Trophoblast cell (in vitro differentiated cells and primary cell): ENCODE measurements around the gene HIKESHI.
A peak's percentile ranks its signal among the peaks of the same experiment; 100 is the strongest.
"Not testable (repeated sequence)": the region's sequence is repeated elsewhere in the genome, so short reads cannot be mapped to it uniquely, and the experiment has no call there.

ENCODE experiments used
- DNase-seq, 2 donors: peaks; one replicate each; pipeline ENCODE4 v3.0.0-alpha.2; 2016
- H2AFZ ChIP-seq: 2 replicates; pipeline ENCODE4 v1.6.1; 2013; ENCODE audit warnings: low read length, moderate library complexity, mild to moderate bottlenecking; ENCODE audit not compliant: insufficient read depth, poor library complexity
- H2AK5ac ChIP-seq: 2 replicates; pipeline ENCODE4 v1.6.1; 2013; ENCODE audit warnings: mild to moderate bottlenecking, low read length
- H2BK120ac ChIP-seq: 2 replicates; pipeline ENCODE4 v1.6.1; 2013; ENCODE audit warnings: low read length, mild to moderate bottlenecking, moderate library complexity; ENCODE audit not compliant: insufficient read depth, poor library complexity
- H2BK12ac ChIP-seq: 2 replicates; pipeline ENCODE4 v1.6.1; 2013; ENCODE audit warnings: mild to moderate bottlenecking, low read length, moderate library complexity
- H2BK5ac ChIP-seq: 2 replicates; pipeline ENCODE4 v1.6.1; 2013; ENCODE audit warnings: low read length, low read depth, moderate library complexity, mild to moderate bottlenecking; ENCODE audit not compliant: poor library complexity
- H3K14ac ChIP-seq: 2 replicates; pipeline ENCODE4 v1.6.1; 2013; ENCODE audit warnings: mild to moderate bottlenecking, low read length
- H3K18ac ChIP-seq: 2 replicates; pipeline ENCODE4 v1.6.1; 2013; ENCODE audit warnings: mild to moderate bottlenecking, low read length
- H3K23ac ChIP-seq: 2 replicates; pipeline ENCODE4 v1.6.1; 2013; ENCODE audit warnings: low read length
- H3K27ac ChIP-seq: 2 replicates; pipeline ENCODE4 v1.5.1; 2013; ENCODE audit warnings: low read depth, mild to moderate bottlenecking, inconsistent platforms, low read length, moderate library complexity
- H3K27me3 ChIP-seq: 2 replicates; pipeline ENCODE4 v1.6.1; 2013; ENCODE audit warnings: inconsistent platforms, mild to moderate bottlenecking, low read length, moderate library complexity; ENCODE audit not compliant: insufficient read depth
- H3K36me3 ChIP-seq, 2 experiments: 1 replicate in 1 of 2; 2 replicates in 1 of 2; pipeline ENCODE4 v1.6.1; 2013; ENCODE audit warnings: low read length in 2 of 2, mild to moderate bottlenecking in 2 of 2, moderate library complexity in 1 of 2; ENCODE audit not compliant: insufficient read depth in 2 of 2, control insufficient read depth in 1 of 2
- H3K4ac ChIP-seq: 2 replicates; pipeline ENCODE4 v1.6.1; 2013; ENCODE audit warnings: low read depth, mild to moderate bottlenecking, low read length, moderate library complexity
- H3K4me1 ChIP-seq, 2 experiments: 1 replicate in 1 of 2; 2 replicates in 1 of 2; pipeline ENCODE4 v1.6.1; 2013; ENCODE audit warnings: low read length in 2 of 2, mild to moderate bottlenecking in 2 of 2, moderate library complexity in 1 of 2; ENCODE audit not compliant: insufficient read depth in 2 of 2, control insufficient read depth in 1 of 2
- H3K4me2 ChIP-seq: 2 replicates; pipeline ENCODE4 v1.6.1; 2013; ENCODE audit warnings: inconsistent platforms, mild to moderate bottlenecking, low read length, moderate library complexity
- H3K4me3 ChIP-seq: 2 replicates; pipeline ENCODE4 v1.5.1; 2013; ENCODE audit warnings: mild to moderate bottlenecking, low read depth, low read length, inconsistent platforms
- H3K79me1 ChIP-seq: one replicate; pipeline ENCODE4 v1.6.1; 2013; ENCODE audit warnings: low read length
- H3K79me2 ChIP-seq: 2 replicates; pipeline ENCODE4 v1.6.1; 2013; ENCODE audit warnings: low read length, mild to moderate bottlenecking; ENCODE audit not compliant: control insufficient read depth, insufficient read depth, poor library complexity
- H3K9ac ChIP-seq: 2 replicates; pipeline ENCODE4 v1.6.1; 2013; ENCODE audit warnings: mild to moderate bottlenecking, low read length
- H3K9me3 ChIP-seq: 2 replicates; pipeline ENCODE4 v1.6.1; 2013; ENCODE audit warnings: low read depth, mild to moderate bottlenecking, control low read depth, inconsistent platforms, low read length; ENCODE audit not compliant: insufficient read depth
- H4K12ac ChIP-seq: 2 replicates; pipeline ENCODE4 v1.6.1; 2013; ENCODE audit warnings: low read depth, mild to moderate bottlenecking, low read length, moderate library complexity
- H4K8ac ChIP-seq: 2 replicates; pipeline ENCODE4 v1.6.1; 2013; ENCODE audit warnings: low read depth, mild to moderate bottlenecking, low read length, moderate library complexity
- H4K91ac ChIP-seq: one replicate; pipeline ENCODE4 v1.6.1; 2013; ENCODE audit warnings: low read depth, mild to moderate bottlenecking, low read length, moderate library complexity
- whole genome bisulfite sequencing: extraction: QIAGEN DNeasy Blood & Tissue Kit; methylation state at CpG from one replicate; pipeline ENCODE4 v1.1.7; 2013; ENCODE audit warnings: missing lambda C conversion rate; ENCODE audit not compliant: insufficient read length, insufficient coverage; ENCODE audit errors: extremely low coverage; 5-methylcytosine and 5-hydroxymethylcytosine counted together

The HIKESHI gene

DNA sequence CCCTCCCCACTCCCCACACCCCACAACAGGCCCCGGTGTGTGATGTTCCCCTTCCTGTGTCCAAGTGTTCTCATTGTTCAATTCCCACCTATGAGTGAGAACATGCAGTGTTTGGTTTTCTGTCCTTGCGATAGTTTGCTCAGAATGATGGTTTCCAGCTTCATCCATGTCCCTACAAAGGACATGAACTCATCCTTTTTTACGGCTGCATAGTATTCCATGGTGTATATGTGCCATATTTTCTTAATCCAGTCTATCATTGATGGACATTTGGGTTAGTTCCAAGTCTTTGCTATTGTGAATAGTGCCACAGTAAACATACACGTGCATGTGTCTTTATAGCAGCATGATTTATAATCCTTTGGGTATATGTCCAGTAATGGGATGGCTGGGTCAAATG lies 6.7 kb downstream of the HIKESHI start:
- not testable (repeated sequence) for H4K12ac ChIP-seq, H3K79me1 ChIP-seq, H2BK12ac ChIP-seq, DNase-seq, H4K8ac ChIP-seq, H3K36me3 ChIP-seq, H3K9ac ChIP-seq, H3K4me1 ChIP-seq, H3K27me3 ChIP-seq, H3K27ac ChIP-seq, H3K4me3 ChIP-seq, H3K79me2 ChIP-seq, H3K9me3 ChIP-seq, H3K4me2 ChIP-seq, H3K4ac ChIP-seq, H2BK5ac ChIP-seq, H3K18ac ChIP-seq, H3K23ac ChIP-seq, H4K91ac ChIP-seq, H2AK5ac ChIP-seq, H3K14ac ChIP-seq, H2BK120ac ChIP-seq, H2AFZ ChIP-seq
- no CpG with 5 or more reads among the region's 4 CpGs for WGBS

DNA sequence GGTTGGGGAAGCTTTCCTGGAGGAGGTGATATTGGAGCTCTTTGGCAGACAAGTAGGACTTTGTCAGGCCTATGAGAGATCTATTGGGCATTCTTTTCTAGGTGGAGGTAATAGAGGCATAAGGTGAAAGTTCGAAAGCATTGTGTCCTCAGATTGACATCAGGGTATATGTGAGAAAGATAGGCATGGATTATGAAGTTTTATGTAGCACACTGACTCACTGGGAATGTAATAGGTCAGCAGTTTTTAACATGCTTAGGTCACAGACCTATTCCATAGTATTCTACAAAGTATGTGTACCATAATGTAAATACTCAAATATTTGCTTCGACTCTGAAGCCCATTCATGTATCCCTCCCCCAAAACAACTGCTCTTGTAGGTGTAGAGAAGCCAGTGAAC lies 11.8 kb downstream of the HIKESHI start:
- Histone ChIP-seq H3K23ac (no peak overlapping the region), H3K9me3 (no peaks in the 10 kb centered on the region), H3K18ac (no peak overlapping the region), H2AK5ac (no peak overlapping the region), H3K4me1 (no peaks in the 10 kb centered on the region), H2BK12ac (no peak overlapping the region), H3K27me3 (no peaks in the 10 kb centered on the region), H3K27ac (no peak overlapping the region), H3K79me1 (no peaks in the 10 kb centered on the region), H3K9ac (no peak overlapping the region), H3K79me2 (no peaks in the 10 kb centered on the region), H3K36me3 (peaks cover under 1 to 3% of the 10 kb centered on the region in 2 experiments), H3K14ac (no peak overlapping the region), H2BK5ac (no peak overlapping the region), H3K4ac (no peak overlapping the region), H2AFZ (no peak overlapping the region), H3K4me2 (no peak overlapping the region), H3K4me3 (no peak overlapping the region), H4K8ac (no peak overlapping the region), H2BK120ac (no peak overlapping the region), H4K91ac (no peak overlapping the region), H4K12ac (no peak overlapping the region)
- WGBS = no CpG with 5 or more reads among the region's 2 CpGs
- peak in 1 of 2 donors; percentile 65 for DNase-seq

DNA sequence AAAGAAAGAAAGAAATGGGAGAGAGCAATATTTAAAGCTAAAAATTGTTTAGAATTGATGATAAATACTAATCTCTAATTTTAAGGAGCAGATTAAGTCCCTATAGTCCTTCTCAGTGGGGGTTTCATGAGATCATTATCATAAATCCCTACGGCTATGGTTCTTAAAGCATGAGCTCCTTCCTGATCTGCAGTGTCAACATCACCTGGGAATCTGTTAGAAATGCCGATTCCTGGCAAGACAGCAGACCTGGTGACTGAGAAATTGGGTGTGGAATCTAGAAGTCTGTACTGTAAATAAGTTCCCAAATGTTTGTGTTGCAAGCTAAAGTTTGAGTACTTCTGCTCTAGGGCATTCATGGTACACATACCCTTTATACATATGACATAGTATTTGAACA lies 12.6 kb downstream of the HIKESHI start:
- H4K91ac ChIP-seq = no peak overlapping the region
- no peak overlapping the region for H4K8ac ChIP-seq
- H2AK5ac ChIP-seq = no peak overlapping the region
- H3K79me2 ChIP-seq = no peaks in the 10 kb centered on the region
- H3K4me1 ChIP-seq = no peaks in the 10 kb centered on the region
- no peak overlapping the region for H2BK120ac ChIP-seq
- peak; percentile 29 to 52 for DNase-seq
- H3K4ac ChIP-seq = no peak overlapping the region
- peaks cover 5 to 8% of the 10 kb centered on the region in 2 experiments for H3K36me3 ChIP-seq
- no peak overlapping the region for H3K27ac ChIP-seq
- no peaks in the 10 kb centered on the region for H3K27me3 ChIP-seq
- WGBS = no CpG with 5 or more reads among the region's 2 CpGs
- H3K23ac ChIP-seq = no peak overlapping the region
- no peaks in the 10 kb centered on the region for H3K79me1 ChIP-seq
- H3K4me3 ChIP-seq = no peak overlapping the region
- no peak overlapping the region for H4K12ac ChIP-seq
- H3K14ac ChIP-seq = no peak overlapping the region
- no peak overlapping the region for H2BK12ac ChIP-seq
- H3K9me3 ChIP-seq = no peaks in the 10 kb centered on the region
- no peak overlapping the region for H2AFZ ChIP-seq
- H3K18ac ChIP-seq = no peak overlapping the region
- H3K4me2 ChIP-seq = no peak overlapping the region
- H3K9ac ChIP-seq = no peak overlapping the region
- no peak overlapping the region for H2BK5ac ChIP-seq

DNA sequence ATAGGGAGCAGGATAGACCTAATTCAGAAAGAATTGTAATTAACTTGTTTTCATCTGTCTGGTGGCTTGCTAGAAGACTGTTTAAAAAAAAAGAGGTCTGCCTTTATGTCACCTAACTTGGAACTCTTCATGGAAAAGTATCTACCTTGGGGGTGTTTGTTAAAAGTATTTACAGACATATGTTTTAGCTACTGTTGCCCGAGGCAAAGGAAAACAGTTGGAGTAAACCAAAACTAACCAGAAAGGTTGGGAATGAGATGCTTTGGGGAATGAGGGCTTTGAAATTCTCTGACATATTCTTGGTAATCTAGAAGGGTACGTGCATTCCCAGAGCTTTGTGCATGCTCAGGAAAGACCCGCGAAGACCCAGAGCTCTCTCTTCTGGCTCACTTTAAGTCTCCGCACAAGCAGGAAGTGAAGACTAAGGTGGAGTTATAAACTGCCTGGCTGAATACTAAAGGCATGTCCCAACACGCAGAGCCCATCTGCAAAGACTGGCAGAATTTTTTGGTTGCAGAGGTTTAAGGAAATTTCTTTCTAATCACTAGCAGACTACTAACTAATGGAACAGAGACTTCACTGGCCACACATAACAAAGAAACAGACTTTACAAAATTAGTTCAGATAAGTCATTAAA lies 33.2 kb downstream of the HIKESHI start:
- H3K23ac ChIP-seq = no peak overlapping the region
- H2BK12ac ChIP-seq = no peak overlapping the region
- no peak overlapping the region for H4K91ac ChIP-seq
- H2AK5ac ChIP-seq = no peak overlapping the region
- H3K9ac ChIP-seq = no peak overlapping the region
- H3K4me3 ChIP-seq = no peak overlapping the region
- WGBS = no CpG with 5 or more reads among the region's 6 CpGs
- peak overlapping the region; percentile 72 for H3K27ac ChIP-seq
- no peaks in the 10 kb centered on the region for H3K79me2 ChIP-seq
- H3K36me3 ChIP-seq = peaks cover 1 to 7% of the 10 kb centered on the region in 2 experiments
- no peaks in the 10 kb centered on the region for H3K27me3 ChIP-seq
- H2BK120ac ChIP-seq = no peak overlapping the region
- no peaks in the 10 kb centered on the region for H3K4me1 ChIP-seq
- no peak overlapping the region for H3K4ac ChIP-seq
- no peak overlapping the region for H3K14ac ChIP-seq
- no peak overlapping the region for H3K4me2 ChIP-seq
- H2BK5ac ChIP-seq = no peak overlapping the region
- peak in 1 of 2 donors; percentile 61 for DNase-seq
- no peak overlapping the region for H2AFZ ChIP-seq
- H3K79me1 ChIP-seq = peaks cover 4% of the 10 kb centered on the region
- no peak overlapping the region for H4K12ac ChIP-seq
- H4K8ac ChIP-seq = no peak overlapping the region
- no peaks in the 10 kb centered on the region for H3K9me3 ChIP-seq
- no peak overlapping the region for H3K18ac ChIP-seq
